Esophagus muscularis mucosa (tissue), 4 donors: ENCODE data around the gene DLGAP4. TPM values are rescaled to one million over a fixed set of nuclear protein-coding genes. Genes with fewer than 3 reads are reported as not detected.

Experiments
- DNase-seq: peaks from one replicate; pipeline ENCODE4 v3.0.0-alpha.2; 2017; ENCODE audit errors: extremely low spot score
- H3K27ac ChIP-seq, 4 donors: fragments of 200-600 bp; sonication (generic); replicated peaks in 1 of 4; 1 replicate in 3 of 4; 2 replicates in 1 of 4; pipeline ENCODE4 v1.5.1; 2016 to 2019; ENCODE audit warnings: mild to moderate bottlenecking in 1 of 4
- H3K27me3 ChIP-seq, 4 donors: fragments of 200-600 bp; sonication (generic); one replicate each; pipeline versions ENCODE4 v1.5.1 to v1.6.0; 2016 to 2019
- H3K36me3 ChIP-seq, 4 donors: fragments of 200-600 bp; sonication (generic); one replicate each; pipeline ENCODE4 v1.5.1; 2016 to 2019
- H3K4me1 ChIP-seq, 4 donors: fragments of 200-600 bp; sonication (generic); one replicate each; pipeline ENCODE4 v1.5.1; 2016 to 2019
- H3K4me3 ChIP-seq, 4 donors: fragments of 200-600 bp; sonication (generic); 1 replicate in 2 of 4; 2 replicates in 2 of 4; pipeline ENCODE4 v1.5.1; 2016 to 2019; ENCODE audit warnings: mild to moderate bottlenecking in 4 of 4, moderate library complexity in 1 of 4
- H3K9me3 ChIP-seq, 4 donors: fragments of 200-600 bp; sonication (generic); 1 replicate in 3 of 4; 2 replicates in 1 of 4; pipeline ENCODE4 v1.5.1; 2016 to 2019
- CTCF ChIP-seq, 3 experiments: fragments of 200-600 bp in 2 of 3; fragments of 450-650 bp in 1 of 3; sonication (generic) in 2 of 3; IDR thresholded peaks; one replicate each; pipeline ENCODE4 v1.5.1; 2017 to 2019; ENCODE audit warnings: antibody characterized with exemption in 3 of 3, mild to moderate bottlenecking in 2 of 3, moderate library complexity in 1 of 3
- EP300 ChIP-seq: sonication (generic); formaldehyde crosslinking; IDR thresholded peaks from one replicate; pipeline ENCODE4 v1.6.1; 2017; ENCODE audit warnings: antibody characterized with exemption
- POLR2A ChIP-seq: fragments of 450-650 bp; IDR thresholded peaks from one replicate; pipeline ENCODE4 v1.6.1; 2017; ENCODE audit warnings: antibody characterized with exemption, moderate library complexity, mild to moderate bottlenecking, low read depth
- POLR2AphosphoS5 ChIP-seq, 2 donors: sonication (generic); formaldehyde crosslinking; IDR thresholded peaks; one replicate each; pipeline ENCODE4 v1.6.1; 2017; ENCODE audit warnings: antibody characterized with exemption in 2 of 2
- WGBS: methylation state at CpG from one replicate; pipeline ENCODE4 v1.1.5; 2018; 5-methylcytosine and 5-hydroxymethylcytosine counted together
- intact Hi-C: fragments of 100-400 bp; cut with DNase I; formaldehyde crosslinking; loops from one replicate; pipeline ENCODE4 v1.15.1; 2023
- total RNA-seq, 4 donors: library from RNA; depleted of rRNA; stranded (reverse); fragments of >200 nt; gene quantifications; one replicate each; pipeline versions ENCODE4 v1.1.0 to v1.2.1, GENCODE V29; 2016

Gene DLGAP4
- total RNA-seq, 4 donors from 2014 or later: 43.6 to 90.0 (median 48.8) TPM

DNA sequence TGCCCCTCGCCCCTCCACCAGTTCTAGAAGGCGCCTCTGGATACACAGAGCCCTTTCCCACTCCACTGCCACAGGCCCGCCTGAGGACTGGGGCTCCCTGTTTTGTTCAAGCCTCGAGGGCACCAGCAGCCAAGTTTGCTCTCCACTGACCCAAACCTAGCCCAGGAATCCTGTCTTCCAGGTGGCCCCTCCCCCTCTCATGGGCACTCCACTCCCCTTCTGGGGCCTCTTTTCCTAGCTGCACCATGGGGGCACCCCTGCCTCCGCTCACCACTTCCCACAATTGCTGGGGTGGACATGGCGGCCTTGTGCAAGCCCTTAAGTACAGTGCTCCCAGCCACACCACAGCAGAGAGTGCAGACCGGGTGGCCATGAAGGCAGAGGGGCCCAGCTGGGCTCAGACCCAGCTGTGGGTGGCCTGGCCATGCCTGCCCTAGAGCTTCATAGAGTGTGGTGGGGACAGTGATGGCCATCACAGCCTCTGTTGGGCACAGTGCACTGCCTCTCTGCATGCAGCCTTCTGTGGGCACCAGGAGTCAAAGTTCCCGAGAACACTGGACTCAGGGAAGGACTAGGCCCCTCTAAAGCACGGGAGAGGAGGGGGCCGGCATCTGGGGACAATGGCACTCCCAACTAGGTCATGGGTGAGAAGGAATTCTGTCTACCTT is 236.5 kb downstream of the DLGAP4 start:
- H3K27ac ChIP-seq: peak overlapping the region; percentile 95 to 99 (median 98)
- peak overlapping the region; percentile 73 to 92 (median 88) for H3K4me3 ChIP-seq
- 26% methylated on average over 6 of the region's 10 CpGs for WGBS
- peaks cover 13 to 39% (median 31%) of the 10 kb centered on the region in 4 donors for H3K36me3 ChIP-seq
- DNase-seq: no peak
- H3K9me3 ChIP-seq: no peaks in the 10 kb centered on the region
- TF ChIP-seq CTCF (IDR thresholded peaks at IDR 0.05) (no peak), EP300 (no peak), POLR2AphosphoS5 (IDR thresholded peaks at IDR 0.05) (no peak), POLR2A (no peak)
- no peaks in the 10 kb centered on the region for H3K27me3 ChIP-seq
- intact Hi-C loops: loop anchor here (5.0 kb wide), 1 partner anchor 80 kb away; no protein-coding TSS in a partner anchor
- H3K4me1 ChIP-seq: peaks cover 53 to 93% (median 88%) of the 10 kb centered on the region in 4 donors

- intact Hi-C loops: loop anchor here (5.0 kb wide), 1 partner anchor 81 kb away; no protein-coding TSS in a partner anchor
- Histone ChIP-seq H3K4me3 (peak overlapping the region; percentile 73 to 92 (median 88)), H3K36me3 (peaks cover 21 to 47% (median 39%) of the 10 kb centered on the region in 4 donors), H3K27ac (peak overlapping the region; percentile 95 to 99 (median 98)), H3K9me3 (no peaks in the 10 kb centered on the region), H3K4me1 (peaks cover 53 to 93% (median 88%) of the 10 kb centered on the region in 4 donors), H3K27me3 (no peaks in the 10 kb centered on the region)
- WGBS: 39% methylated on average over 12 of the region's 14 CpGs
- TF ChIP-seq CTCF (IDR thresholded peaks at IDR 0.05) (no peak), POLR2AphosphoS5 (IDR thresholded peaks at IDR 0.05) (peak; percentile 62 to 72)
- DNase-seq: no peak
Measured at GRCh38 chr20:36543184-36544133, 237.3 kb downstream of the DLGAP4 start.

GRCh38 chr20:36544134-36545018 is 238.2 kb downstream of the DLGAP4 start:
- Histone ChIP-seq H3K4me1 (peaks cover 55 to 93% (median 89%) of the 10 kb centered on the region in 4 donors), H3K27ac (peak overlapping the region; percentile 95 to 99 (median 98)), H3K36me3 (peaks cover 28 to 56% (median 49%) of the 10 kb centered on the region in 4 donors), H3K4me3 (peak overlapping the region; percentile 73 to 92 (median 88)), H3K9me3 (no peaks in the 10 kb centered on the region), H3K27me3 (no peaks in the 10 kb centered on the region)
- TF ChIP-seq POLR2AphosphoS5 (IDR thresholded peaks at IDR 0.05) (peak; percentile 33 to 69), CTCF (IDR thresholded peaks at IDR 0.05) (no peak), EP300 (no peak), POLR2A (no peak)
- WGBS: 41% methylated on average over 9 of the region's 15 CpGs
- intact Hi-C loops: loop anchor here (5.0 kb wide), 1 partner anchor 82 kb away; no protein-coding TSS in a partner anchor
- no peak for DNase-seq

- DNase-seq: no peak
- peaks cover 28 to 61% (median 53%) of the 10 kb centered on the region in 4 donors for H3K36me3 ChIP-seq
- H3K27ac ChIP-seq: peak overlapping the region; percentile 95 to 99 (median 98)
- WGBS: 31% methylated on average over 6 of the region's 14 CpGs
- TF ChIP-seq EP300: no peak
- no peak for TF ChIP-seq POLR2AphosphoS5 (IDR thresholded peaks at IDR 0.05)
- TF ChIP-seq POLR2A: no peak
- no peak for TF ChIP-seq CTCF (IDR thresholded peaks at IDR 0.05)
- no peaks in the 10 kb centered on the region for H3K9me3 ChIP-seq
- intact Hi-C loops: no loop called here
- H3K4me1 ChIP-seq: peaks cover 59 to 93% (median 92%) of the 10 kb centered on the region in 4 donors
- H3K4me3 ChIP-seq: peak overlapping the region; percentile 73 to 92 (median 88)
- H3K27me3 ChIP-seq: no peaks in the 10 kb centered on the region
Measured at GRCh38 chr20:36546111-36546736, 240.1 kb downstream of the DLGAP4 start.
